C4-2B (cell line): Measurements from ENCODE around the gene CXCL14.

ENCODE experiments used
- H3K27ac ChIP-seq: fragments of 450-650 bp; 2 replicates; pipeline ENCODE4 v1.5.1; 2017
- CTCF ChIP-seq: fragments of 450-650 bp; conservative IDR thresholded peaks from 2 replicates; pipeline ENCODE4 v1.5.1; 2017; ENCODE audit warnings: mild to moderate bottlenecking
- ZFX ChIP-seq: fragments of 450-650 bp; IDR thresholded peaks from 2 replicates; pipeline ENCODE4 v1.6.1; 2017

The CXCL14 gene

DNA sequence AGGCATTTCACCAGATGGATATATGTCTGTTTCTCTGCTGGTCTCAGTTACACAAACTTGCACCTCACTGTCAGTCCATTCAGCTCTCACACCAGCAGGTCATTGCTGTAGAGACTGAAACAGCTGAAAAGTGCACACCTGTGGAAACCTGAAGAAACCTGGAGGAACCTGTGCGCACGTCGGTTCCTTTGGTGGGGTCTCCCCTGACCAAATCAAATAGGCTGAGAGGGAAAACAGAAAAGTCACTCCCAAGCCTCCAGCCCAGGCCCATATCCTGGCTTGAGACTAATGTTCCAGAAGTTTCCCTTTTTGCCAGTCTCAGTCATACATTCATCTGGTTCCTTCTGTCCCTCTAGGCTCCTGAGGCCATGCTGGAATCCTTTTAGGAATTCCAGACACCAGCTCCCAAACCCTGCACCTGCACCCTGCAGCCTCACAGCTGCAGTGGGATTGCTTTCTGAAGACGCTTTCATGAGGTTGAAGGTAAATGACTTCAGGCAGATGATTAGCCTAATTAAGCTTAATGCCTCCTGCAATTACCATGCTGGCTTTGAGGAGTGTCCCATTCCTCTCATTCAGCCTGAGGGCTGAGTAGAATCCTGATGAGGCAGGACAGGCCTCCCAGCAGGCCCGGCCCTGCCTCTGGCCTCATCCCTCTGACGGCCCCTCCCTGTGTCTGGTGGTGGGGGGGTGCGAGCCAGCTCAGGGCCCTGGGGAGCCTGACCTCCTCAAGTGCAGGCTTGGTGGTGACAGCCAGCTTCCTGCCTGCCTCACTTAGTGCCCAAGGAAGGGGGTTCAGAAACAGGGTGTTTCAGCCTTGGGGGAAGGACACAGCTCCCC lies 24.3 kb upstream of the CXCL14 start:
- TF ChIP-seq CTCF (no peak), ZFX (no peak)
- H3K27ac ChIP-seq, result no peak overlapping the region

- no peak for TF ChIP-seq CTCF
- no peak for TF ChIP-seq ZFX
- H3K27ac ChIP-seq, result no peak overlapping the region
Measured at GRCh38 chr5:135601466-135601865, 22.7 kb upstream of the CXCL14 start.

DNA sequence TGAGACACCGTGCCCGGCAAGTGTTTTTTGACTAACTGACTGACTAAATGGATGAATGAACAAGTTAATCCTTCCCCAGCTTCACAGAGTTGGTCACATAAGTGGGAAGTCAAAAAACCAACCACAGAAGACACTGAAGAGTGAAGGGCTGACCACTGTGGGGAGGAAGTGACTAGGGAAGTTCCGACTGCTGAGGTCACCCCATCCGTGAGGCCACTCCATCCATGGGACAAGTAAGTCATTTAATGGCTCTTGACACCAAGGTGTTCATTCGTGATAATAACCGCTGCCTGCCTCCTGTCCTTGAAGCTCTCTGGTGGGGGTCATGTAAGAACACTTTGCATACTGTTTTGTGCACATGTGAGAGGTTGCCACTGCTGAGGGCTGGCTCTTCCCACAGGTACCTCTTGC lies 22.2 kb upstream of the CXCL14 start:
- TF ChIP-seq ZFX (no peak), CTCF (no peak)
- no peak overlapping the region for H3K27ac ChIP-seq

DNA sequence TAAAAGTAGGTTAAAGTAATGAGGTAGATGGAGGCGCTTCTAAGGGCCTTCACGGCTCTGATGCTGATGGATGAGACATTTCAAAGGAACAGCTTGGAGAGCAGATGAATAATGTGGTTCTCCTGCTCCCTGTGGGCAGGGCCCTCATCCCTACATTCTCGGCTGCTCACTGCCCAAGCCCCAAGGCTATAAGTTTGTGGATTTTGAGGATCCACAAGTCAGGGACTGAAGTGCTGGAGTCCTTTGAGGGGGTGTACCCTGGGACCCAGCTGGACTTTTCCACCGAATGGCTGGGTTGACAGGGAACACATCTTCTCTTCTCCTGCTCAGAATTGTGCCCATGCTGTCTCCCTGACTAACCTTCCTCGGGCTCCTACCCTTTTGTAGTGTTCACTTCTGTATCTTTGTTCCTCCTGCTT lies 21.4 kb upstream of the CXCL14 start:
- no peak overlapping the region for H3K27ac ChIP-seq
- TF ChIP-seq CTCF (no peak), ZFX (no peak)

DNA sequence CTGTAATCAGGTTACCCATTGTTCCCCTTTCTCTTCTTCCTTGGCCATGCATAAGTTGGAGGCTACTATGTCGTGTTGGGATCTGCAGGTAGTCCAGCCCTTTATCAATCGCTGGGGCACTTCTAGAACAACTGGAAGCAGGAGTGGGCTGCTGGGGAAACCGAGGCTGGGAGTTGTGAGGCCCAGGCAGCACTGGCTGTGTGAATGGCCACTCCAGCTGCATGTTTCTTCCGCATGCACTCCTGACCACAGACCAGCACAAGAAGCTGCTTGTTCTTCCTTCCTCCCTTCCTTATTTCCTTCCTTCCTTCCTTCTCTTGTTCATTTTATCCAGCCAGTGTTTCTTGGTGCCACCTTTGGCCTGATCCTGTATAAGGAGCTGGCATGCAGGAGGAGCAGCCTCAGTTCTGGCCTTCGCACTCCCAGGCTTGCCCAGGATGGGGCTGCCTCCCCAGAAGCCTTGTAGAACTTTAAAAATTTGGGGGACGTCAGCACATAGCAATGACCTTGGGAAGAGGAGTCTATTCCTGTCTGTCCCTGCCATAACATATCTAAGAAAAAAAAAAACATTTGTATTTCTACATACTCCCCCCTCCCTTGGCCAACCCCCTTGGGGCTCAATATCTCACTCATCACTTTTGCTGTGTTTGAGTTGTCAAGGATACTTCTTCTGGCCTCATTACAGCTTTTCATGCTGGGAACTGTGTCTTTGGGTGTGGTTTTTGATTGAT lies 20.8 kb upstream of the CXCL14 start:
- TF ChIP-seq CTCF, result no peak
- no peak for TF ChIP-seq ZFX
- H3K27ac ChIP-seq, result no peak overlapping the region

GRCh38 chr5:135598691-135599395 lies 20.1 kb upstream of the CXCL14 start:
- TF ChIP-seq CTCF (no peak), ZFX (no peak)
- H3K27ac ChIP-seq, result no peak overlapping the region

DNA sequence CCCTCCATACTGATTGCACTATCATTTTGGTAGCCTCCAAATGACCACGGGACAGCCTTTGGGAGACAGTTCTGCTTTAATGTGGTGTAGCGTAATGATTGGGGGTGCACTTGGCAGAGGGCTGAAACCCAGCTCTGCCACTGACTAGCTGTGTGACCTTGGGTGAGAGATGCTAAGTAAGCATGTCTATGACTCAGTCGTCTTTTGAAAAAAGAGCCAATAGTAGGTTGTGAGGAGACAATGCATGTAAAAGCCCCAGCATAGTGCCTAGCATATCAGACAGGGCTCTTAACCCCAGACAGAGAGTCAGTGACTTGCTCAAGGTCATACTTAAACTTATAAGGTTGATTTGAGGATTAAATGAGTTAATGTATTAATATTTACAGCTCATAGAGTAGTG lies 18.0 kb upstream of the CXCL14 start:
- TF ChIP-seq CTCF (no peak), ZFX (no peak)
- H3K27ac ChIP-seq, result no peak overlapping the region
